ENCODE results near the gene SH3TC1. TPM values are rescaled to one million over a fixed set of nuclear protein-coding genes. Genes with fewer than 3 reads are reported as not detected.

Gene SH3TC1
- total RNA-seq, 4 donors from 2014 or later = 9.6 to 12.9 (median 12.6) TPM

DNA sequence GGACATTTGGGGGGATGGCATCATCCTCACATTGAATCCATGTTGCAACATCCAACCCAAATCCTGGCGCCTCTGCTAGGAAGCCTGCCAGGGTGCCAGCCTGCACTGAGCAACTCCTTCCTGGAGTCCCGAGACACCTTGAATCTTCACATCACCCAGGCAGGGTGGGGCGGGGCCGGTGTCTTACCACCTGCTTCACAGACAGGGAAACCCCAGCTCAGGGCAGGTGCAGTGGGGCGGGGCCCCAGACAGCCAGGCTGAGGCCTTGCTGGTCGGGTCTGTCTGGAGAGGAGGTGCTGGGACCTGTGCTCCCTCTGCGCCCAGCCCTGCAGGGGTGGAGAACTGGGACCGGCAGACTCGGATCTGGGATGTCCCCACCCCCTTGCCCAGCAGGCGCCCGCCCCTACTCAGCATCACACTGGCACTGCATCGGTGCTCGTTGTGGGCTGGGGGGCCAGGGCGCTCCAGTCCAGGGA lies 39.0 kb downstream of the SH3TC1 start:
- H3K27ac ChIP-seq = no peak overlapping the region
- H3K4me3 ChIP-seq = no peak overlapping the region
- no peaks in the 10 kb centered on the region for H3K27me3 ChIP-seq
- WGBS, 2 donors (ENCODE audit: low coverage in 1 of 2) = no CpG with 5 or more reads among the region's 14 CpGs
- ATAC-seq = no peak
- H3K36me3 ChIP-seq = peaks cover 0 to 30% of the 10 kb centered on the region in 2 donors
- TF ChIP-seq POLR2AphosphoS5 (IDR thresholded peaks at IDR 0.05) (no peak), POLR2A (IDR thresholded peaks at IDR 0.05) (no peak), EP300 (IDR thresholded peaks at IDR 0.05) (no peak)
- TF ChIP-seq, protein P1, sequence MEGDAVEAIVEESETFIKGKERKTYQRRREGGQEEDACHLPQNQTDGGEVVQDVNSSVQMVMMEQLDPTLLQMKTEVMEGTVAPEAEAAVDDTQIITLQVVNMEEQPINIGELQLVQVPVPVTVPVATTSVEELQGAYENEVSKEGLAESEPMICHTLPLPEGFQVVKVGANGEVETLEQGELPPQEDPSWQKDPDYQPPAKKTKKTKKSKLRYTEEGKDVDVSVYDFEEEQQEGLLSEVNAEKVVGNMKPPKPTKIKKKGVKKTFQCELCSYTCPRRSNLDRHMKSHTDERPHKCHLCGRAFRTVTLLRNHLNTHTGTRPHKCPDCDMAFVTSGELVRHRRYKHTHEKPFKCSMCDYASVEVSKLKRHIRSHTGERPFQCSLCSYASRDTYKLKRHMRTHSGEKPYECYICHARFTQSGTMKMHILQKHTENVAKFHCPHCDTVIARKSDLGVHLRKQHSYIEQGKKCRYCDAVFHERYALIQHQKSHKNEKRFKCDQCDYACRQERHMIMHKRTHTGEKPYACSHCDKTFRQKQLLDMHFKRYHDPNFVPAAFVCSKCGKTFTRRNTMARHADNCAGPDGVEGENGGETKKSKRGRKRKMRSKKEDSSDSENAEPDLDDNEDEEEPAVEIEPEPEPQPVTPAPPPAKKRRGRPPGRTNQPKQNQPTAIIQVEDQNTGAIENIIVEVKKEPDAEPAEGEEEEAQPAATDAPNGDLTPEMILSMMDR (IDR thresholded peaks at IDR 0.05) = no peak
- H3K9me3 ChIP-seq = no peaks in the 10 kb centered on the region
- peaks cover 0 to 13% (median 6%) of the 10 kb centered on the region in 3 donors for H3K4me1 ChIP-seq

DNA sequence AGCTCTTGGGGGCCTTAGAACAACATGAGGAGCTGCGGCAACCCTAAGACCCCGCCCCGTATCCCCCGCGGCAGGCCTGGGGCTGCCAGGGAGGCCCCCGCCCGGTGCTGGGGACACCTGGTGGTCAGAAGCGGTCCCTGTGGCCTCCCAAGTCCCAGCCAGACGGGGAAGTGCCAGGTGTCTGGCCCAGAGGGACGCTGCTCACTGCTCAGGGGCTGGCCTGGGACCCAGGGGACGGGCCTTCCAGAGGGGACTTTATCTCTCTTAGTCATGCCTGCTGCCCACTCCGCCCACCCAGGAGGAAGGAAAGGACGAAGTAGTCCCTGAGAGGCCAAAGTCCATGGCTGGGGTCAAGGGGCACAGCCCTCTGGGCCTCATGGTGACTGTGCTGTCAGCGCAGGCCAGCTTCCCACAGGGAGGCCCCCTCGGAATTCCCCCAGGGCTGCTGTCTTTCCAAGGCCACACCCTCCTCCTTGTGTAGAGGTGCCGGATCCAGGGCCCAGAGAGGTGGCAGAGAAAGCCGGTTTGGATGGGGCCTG lies 39.5 kb downstream of the SH3TC1 start:
- H3K4me1 ChIP-seq = peaks cover 0 to 13% (median 6%) of the 10 kb centered on the region in 3 donors
- H3K27me3 ChIP-seq = no peaks in the 10 kb centered on the region
- no peaks in the 10 kb centered on the region for H3K9me3 ChIP-seq
- ATAC-seq = no peak
- H3K36me3 ChIP-seq = peaks cover 0 to 30% of the 10 kb centered on the region in 2 donors
- H3K27ac ChIP-seq = no peak overlapping the region
- TF ChIP-seq POLR2AphosphoS5 (IDR thresholded peaks at IDR 0.05) = no peak
- TF ChIP-seq, protein P1 (IDR thresholded peaks at IDR 0.05) = peak in 1 of 4 experiments; percentile 39
- WGBS, 2 donors (ENCODE audit: low coverage in 1 of 2) = no CpG with 5 or more reads among the region's 17 CpGs
- no peak overlapping the region for H3K4me3 ChIP-seq

DNA sequence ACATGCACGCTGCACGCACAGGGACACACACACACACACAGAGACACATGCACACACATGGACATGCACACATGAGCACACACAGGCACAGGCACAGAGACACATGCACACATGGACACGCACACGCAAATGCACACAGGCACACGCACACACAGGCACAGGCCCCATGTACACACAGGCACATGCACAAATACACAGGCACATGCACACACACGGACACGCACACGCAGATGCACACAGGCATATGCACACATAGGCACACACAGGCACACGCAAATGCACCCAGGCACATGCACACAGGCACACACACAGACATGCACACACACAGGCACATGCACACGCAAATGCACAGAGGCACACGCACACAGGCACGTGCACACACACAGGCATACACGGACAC lies 40.1 kb downstream of the SH3TC1 start:
- Histone ChIP-seq H3K4me1 (peaks cover 0 to 13% (median 6%) of the 10 kb centered on the region in 3 donors), H3K4me3 (no peak overlapping the region), H3K36me3 (peaks cover 0 to 30% of the 10 kb centered on the region in 2 donors), H3K27ac (no peak overlapping the region), H3K9me3 (no peaks in the 10 kb centered on the region), H3K27me3 (no peaks in the 10 kb centered on the region)
- ATAC-seq = no peak
- TF ChIP-seq, protein P1 (IDR thresholded peaks at IDR 0.05) = no peak
- no peak for TF ChIP-seq EP300 (IDR thresholded peaks at IDR 0.05)
- no peak for TF ChIP-seq POLR2A (IDR thresholded peaks at IDR 0.05)
- TF ChIP-seq POLR2AphosphoS5 (IDR thresholded peaks at IDR 0.05) = no peak
- WGBS, 2 donors (ENCODE audit: low coverage in 1 of 2) = 98% methylated on average over 9 of the region's 13 CpGs; no CpG with 5 or more reads in 1 of the 2 donors

DNA sequence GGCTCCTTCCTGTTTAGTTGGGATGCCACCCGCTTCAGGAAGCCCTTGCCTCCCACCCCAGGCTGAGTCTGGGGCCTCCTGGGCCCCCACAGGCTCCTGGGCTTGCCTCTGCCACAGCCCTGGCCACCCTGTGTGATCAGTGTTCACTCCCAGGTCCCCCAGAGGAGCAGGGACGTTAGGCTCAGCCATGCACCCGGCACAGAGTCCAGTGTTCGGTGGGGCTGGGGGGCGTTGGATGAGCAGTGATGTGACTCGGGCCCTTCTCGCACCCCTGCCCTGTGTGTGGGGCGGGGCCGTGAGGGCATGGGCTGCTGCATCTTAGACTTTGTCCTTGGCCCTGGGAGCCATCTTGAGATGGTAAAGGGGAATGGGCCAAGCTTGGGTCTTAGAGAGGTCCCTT lies 40.6 kb downstream of the SH3TC1 start:
- no peaks in the 10 kb centered on the region for H3K27me3 ChIP-seq
- no peak overlapping the region for H3K27ac ChIP-seq
- no peak for ATAC-seq
- H3K9me3 ChIP-seq = no peaks in the 10 kb centered on the region
- H3K4me1 ChIP-seq = peaks cover 0 to 13% (median 6%) of the 10 kb centered on the region in 3 donors
- TF ChIP-seq, protein P1 (IDR thresholded peaks at IDR 0.05) = no peak
- TF ChIP-seq EP300 (IDR thresholded peaks at IDR 0.05) (no peak), POLR2A (IDR thresholded peaks at IDR 0.05) (no peak)
- no peak overlapping the region for H3K4me3 ChIP-seq
- no CpG with 5 or more reads among the region's 9 CpGs for WGBS, 2 donors (ENCODE audit: low coverage in 1 of 2)
- H3K36me3 ChIP-seq = peaks cover 0 to 27% of the 10 kb centered on the region in 2 donors

Measured in gastroesophageal sphincter (tissue), 4 donors.